ENCODE measurements around the gene COL6A5.
"Not testable (repeated sequence)": the region's sequence is repeated elsewhere in the genome, so short reads cannot be mapped to it uniquely, and the experiment has no call there.

Gene COL6A5

DNA sequence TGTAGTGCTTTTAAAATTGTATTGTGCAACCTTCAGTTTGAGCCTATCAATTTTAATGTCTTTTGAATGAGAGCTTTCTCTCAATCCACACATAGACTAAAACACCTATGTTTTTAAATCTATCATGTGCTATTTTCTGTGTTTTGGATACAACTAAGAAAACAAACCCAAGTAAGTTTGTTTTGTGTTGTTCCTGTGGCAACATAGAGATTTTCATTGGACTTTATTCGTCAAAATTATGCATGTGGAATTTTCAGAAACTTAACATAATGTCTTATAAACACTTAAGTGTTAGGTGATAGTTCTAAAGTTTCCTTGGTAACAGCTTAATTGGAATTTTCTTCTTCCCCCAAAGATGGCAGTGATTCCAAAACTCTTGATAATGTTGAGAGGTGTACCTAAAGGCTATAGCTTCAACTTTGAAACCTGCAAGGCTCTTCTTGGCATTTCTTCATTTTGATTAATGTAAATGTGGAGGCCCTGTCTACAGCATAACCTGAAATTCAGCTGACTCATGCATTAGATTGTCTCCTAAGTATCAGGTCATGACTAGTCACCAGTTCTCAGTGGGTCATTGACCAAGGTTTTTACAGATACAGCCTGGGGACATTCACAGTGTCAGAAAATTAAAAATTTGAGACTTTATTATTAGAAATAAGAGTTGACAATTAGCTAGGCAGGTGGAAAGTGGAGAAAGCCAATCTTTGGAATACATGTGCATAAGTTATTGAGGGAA lies 44.4 kb downstream of the COL6A5 start:
- no peak for DNase-seq (ENCODE audit: low read depth)

DNA sequence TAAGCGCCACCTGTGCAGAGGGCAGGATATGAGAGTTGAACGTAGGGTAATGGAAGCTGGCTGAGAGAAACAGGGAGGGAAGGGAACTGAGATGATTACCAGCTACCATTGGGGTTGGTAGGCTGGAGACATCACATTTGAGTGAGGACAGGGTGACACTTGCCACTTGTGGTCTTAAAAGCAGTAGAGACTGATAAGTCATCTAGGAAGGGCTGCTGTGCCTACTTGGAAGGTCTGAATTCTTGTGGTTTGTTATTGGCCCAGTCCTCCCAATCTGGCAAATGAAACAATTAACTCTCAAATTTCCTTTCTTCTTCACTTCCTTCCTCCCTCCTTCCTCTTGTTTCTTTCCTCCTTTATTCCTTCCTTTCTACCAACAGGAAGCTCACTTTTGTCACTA lies 46.8 kb downstream of the COL6A5 start:
- DNase-seq (ENCODE audit: low read depth), result no peak

DNA sequence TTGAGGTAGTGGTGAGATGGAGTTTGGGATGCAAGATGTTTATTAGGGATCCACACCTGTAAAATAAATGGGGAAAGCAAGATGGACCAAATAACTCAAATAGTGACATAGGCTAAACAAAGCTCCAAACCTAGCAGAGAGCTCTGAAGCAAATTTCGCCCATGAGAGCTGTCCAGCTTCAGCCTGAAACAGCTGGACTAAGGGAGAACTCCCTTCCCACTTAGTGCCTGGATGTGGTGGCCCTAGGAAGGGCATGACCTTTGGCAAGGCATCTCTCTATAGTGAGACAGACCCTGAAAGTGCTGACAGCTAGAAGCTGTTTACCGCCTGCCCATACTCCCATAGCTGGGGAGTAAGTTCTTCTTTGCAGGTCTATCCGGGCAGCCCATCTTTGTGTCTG lies 48.1 kb downstream of the COL6A5 start:
- no peak for DNase-seq (ENCODE audit: low read depth)

DNA sequence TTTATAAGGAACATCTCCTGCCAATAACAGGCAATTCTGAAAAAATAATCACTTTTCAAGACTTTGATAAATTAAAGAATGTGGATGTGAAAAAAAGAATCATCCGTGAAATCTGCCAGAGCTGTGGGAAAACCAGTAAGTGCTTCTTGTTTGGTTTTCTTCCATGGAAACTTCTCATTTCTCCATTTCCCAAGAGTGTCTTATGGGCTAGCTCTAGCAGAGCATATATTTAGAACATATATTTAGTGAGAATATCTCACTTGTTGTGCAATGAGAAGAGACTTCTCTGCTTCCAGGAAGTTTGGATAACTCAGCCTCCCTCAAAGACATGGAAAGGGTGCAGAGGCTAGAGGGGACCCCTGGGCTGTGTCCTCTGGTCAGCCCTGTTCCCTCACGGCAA lies 49.9 kb downstream of the COL6A5 start:
- DNase-seq (ENCODE audit: low read depth), result peak; percentile 1

DNA sequence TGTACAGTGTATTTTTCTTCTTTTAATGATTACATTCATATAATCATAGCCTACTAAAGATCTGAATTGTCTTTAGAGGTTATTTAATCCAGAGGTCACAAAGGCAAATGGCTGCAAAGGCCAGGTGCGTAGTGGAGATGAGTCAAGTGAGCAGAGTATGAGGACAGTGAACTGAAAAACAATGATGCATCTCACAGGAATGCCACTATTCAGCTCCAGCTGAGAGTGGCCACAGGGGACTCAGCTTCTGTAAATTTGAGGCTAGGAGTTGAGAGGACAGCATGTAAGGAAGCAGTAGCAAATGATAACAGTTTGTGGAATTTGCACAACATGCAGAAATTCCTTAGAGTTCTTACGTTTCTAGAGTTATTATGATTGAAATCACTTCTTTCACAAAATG lies 50.4 kb downstream of the COL6A5 start:
- peak; percentile 68 for DNase-seq (ENCODE audit: low read depth)

DNA sequence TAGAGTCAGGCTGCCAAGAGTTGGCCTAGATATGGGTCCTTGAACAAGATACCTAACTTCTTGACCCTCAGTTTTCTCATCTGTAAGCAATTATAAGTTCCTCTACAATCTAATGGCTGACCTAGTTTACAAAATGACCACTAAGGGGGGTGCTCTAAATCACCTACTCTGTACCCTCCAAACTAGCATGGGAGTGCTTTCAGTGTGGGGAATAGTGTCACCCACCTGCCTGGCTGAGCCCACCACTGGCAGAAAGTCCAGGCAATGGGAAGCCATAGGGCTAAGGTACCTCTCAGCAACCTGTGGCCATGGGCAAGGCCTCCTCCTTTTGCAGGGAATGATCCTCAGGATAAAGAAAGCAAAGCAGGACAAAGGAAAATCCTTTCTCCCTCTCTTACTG lies 58.9 kb downstream of the COL6A5 start:
- DNase-seq (ENCODE audit: low read depth), result no peak

DNA sequence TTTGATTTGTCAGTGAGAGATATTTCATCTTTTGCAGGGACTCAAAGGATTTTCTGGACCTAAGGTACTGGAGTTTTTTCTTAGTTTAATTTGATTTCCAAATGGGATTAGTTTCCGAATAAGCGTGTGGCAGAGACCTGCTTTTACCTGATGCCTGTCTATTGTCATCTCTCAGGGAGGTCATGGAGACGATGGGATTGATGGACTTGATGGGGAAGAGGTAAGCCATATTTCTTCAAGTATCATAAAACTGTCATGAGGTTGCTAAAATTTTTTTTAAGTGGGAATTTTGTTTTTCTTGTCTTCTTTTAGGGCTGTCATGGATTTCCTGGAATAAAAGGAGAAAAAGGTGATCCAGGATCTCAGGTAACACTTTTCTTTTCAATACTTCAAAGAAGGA lies 60.5 kb downstream of the COL6A5 start:
- no peak for DNase-seq (ENCODE audit: low read depth)

DNA sequence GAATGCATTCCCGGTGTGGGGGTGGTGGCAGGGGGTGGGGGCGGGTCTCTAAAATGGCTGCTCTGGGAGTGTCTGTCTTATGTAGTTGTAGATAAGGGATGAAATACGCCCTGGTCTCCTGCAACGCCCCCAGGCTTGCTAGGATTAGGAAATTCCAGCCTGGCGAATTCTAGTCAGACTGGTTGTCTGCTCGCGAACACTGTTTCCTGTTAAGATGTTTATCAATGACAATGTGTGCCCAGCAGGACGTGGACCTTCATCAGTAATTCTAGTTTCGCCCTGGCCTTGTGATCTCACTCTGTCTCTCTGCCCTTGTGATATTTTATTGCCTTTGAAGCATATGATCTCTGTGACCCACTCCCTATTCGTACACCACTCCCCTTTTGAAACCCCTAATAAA lies 62.8 kb downstream of the COL6A5 start:
- DNase-seq (ENCODE audit: low read depth), result not testable (repeated sequence)

DNA sequence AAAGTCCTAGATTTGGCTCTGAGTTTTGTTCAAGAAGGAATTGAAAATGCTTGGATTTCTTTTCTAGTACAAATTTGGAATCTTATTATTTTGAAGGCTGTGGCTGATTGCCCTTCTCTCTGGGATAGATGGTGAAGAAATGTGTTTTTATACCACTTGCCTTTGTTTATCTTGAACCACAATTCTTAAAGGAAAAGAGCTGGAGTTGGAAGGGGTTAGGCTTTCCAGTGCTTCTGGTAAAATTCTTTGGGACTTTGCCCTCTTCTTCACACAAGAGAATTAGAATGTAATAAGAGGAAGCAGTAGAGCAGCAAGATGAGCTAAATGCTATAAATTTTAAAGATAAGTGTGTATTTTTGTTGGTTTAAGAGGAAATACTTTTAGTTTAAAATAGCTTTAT lies 65.8 kb downstream of the COL6A5 start:
- DNase-seq (ENCODE audit: low read depth), result no peak

DNA sequence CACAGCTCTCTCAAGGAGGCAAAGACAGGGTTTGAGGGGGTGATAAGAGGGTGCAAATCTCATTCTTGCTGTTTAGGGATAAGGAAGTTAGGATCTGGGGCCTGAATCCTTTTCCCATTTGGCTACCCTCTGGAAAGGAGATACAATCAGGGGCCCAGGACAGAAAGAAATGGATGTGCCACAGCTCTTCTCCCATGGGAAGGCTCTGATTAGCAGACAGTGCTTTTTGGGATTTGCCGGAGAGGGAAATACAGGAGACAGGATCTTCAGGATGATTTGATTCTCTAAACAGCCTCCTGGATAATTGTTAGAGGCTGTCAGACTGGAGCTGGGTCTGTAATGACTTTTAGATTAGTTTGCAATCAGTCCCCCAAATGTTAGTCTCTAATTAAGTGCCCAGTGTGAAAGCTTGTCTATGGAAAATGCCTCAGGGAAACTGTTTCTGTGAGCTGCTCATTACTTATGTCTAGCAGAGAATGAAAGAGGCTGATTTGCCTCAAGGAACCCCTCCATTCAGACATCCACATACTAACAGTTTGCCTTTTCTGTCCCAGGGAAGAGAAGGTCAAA lies 67.6 kb downstream of the COL6A5 start:
- no peak for DNase-seq (ENCODE audit: low read depth)

DNA sequence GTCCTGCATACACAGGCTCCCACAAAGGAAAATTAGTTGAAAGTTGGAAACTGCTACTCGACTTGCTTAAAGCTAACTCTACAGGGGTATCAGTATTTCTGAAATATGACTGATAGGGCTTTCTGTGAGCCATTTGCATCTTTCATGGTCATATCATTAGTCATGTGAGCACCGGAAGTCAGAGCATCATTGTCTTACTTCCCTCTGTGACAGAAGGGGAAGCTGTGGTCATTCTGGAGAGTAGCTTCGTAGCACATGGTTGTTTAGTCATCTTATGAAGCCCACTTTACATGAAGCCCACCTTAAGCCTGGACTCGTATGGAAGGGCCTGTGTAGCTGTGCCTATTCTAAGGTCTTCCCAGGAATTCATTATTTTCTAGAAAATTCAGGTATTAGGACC lies 69.0 kb downstream of the COL6A5 start:
- DNase-seq (ENCODE audit: low read depth), result no peak

DNA sequence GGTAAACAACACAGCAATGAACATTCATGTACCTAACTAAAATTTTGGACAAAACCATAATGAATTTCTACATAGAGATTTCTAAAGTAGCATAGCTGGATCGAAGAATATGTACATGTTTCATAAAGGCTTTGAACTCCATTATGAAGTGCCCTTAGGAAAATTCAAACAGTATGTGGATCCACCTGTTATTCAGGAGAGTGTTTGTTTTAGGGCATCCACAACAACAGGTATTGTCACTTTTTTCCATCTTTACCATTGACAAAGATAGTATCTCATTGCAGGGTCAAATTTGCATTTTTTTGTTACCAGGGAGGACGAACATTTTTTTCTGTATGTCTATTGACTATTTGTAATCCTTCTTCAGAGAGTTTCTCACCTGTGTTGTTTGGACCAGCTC lies 75.0 kb downstream of the COL6A5 start:
- no peak for DNase-seq (ENCODE audit: low read depth)

DNA sequence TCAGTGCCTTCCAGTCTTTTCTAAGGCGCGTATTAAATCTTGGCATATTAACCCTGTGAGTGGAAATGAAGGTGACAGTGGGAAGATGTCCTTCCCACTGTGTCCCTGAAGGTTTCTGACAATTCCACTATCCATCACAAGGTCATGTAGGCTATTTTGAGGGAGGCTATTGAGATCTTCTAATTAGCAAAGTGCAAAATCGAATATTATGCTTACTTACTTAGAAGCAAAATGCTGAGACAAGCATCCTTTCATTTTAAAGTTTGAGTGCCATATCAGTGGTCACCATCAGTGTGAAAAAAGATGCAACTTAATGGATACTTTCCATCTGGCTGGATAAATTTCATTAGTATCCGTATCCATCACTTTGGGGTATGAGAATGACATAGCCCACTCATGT lies 77.6 kb downstream of the COL6A5 start:
- DNase-seq (ENCODE audit: low read depth), result no peak

DNA sequence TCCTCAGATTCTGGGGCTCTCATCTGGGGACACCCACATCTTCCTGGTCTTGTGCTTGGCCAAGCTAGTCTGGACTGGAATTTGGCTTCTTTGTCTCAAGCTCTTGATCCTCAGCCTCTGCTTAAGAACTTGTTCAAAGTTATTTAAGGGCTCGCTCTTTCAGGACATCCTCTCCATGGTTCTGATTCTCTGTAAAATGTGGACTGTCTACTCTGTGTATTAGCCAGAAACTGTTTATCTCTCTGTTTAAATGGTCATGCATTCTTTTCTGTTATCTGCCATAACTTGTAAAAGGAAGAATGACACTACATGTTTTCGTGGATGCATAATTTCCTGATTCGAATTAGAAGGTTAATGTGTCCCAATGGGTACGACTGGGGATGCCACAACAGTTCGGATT lies 79.4 kb downstream of the COL6A5 start:
- no peak for DNase-seq (ENCODE audit: low read depth)

DNA sequence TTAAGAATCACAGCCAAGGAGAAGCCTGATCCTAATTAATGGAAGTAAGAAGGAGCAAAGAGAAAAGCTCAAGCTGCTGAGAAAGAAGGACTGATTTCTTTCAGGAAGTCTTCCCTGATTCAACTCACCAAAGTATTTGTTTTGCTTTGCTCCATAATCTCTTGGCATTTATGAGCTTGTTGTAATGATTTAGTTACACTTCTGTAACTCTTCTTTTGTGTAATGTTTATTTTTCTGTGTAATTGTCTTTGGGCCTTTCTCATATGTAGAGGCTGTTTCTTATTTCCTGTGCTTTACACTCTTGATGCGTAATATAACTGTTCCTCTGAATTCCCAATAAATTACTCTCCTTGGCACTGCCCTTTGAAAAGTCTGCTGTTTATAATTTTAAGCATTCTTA lies 80.0 kb downstream of the COL6A5 start:
- peak; percentile 15 for DNase-seq (ENCODE audit: low read depth)

DNA sequence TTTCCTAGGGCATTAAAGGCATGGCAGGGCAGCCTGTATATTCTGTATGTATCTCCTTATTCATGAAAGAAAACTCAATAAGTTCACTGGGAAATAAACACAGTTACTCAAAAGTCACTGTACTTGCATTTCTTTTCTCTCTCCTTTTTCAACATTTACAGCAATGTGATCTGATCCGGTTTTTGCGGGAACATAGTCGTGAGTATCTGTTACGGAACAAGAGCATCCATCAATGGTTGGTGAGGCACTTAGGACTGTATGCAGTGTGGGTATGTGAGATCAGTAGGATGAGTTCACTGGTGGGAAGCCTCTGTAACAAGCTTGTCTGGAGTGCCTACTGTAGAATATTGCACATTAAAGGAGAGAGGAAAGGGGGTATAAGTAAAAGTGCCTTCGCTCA lies 80.7 kb downstream of the COL6A5 start:
- no peak for DNase-seq (ENCODE audit: low read depth)

DNA sequence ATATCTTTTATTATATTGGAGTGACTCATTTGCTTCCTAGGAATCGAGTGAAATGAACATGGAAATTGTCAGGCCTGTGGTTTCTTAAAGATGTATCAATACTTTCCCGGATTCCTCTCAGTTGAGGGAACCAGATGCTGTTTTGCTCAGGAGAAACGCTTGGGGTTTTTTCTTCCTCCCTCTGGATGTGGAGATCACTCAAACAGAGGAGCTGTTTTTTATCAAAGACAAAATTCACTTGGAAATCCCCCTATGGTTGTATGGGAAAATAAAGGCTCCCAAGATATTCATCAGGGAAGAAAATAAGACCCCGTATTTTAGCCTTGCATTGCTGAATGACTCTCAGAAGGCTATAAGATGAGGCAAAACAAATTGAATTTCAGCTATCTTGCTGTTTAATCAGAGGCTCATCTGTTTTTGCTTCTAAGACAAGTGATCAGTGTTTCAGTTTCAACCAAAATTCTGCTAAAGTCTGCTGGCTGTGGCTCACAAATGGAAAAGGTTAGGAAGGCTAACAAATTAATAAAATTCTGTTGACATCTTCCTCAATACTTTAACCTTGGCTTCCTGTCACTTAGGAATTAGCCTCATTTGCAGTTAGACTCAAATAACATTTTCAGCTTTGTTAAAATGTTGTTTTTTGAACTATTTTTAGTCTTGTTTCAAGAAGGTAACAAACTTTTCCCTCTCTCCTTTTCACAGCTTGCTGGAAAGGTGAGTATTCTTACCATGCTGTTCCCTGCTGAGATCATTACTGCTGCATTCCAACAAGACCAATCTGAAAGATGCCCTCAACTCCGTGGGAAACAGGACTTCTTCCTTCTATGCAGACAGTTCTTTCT lies 83.6 kb downstream of the COL6A5 start:
- no peak for DNase-seq (ENCODE audit: low read depth)

DNA sequence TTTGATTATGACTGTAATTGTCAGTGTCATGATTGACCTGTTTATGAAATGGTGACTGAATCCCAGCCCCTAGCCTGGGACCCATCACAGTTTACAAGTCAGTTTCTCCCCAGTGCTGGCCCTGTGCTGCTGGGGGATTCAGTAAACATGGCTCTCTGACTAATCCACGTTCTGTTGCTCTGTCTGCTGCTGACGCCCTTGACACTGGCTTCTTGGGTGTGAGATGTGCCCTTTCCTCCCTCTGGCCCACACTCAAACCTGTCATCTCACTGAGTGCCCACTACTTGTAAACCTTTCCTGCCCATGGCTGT lies 84.2 kb downstream of the COL6A5 start:
- no peak for DNase-seq (ENCODE audit: low read depth)

DNA sequence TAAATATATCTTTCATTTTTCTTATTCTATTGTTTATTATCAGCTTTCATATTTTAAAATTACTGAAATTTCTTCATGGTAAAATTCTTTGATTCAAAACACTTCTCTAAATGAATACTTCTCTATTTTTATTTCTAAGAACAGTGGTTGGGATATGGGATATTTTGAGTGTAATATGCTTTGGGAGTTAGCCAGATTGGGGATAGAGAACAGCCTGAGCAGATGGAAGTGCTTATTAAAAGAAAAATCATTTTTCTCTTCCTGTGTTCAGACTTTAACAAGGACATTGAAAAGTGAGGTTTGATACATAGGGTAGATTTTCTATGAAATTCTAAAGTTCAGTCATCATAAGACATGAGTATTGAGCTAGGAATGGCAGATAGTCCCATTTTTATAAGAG lies 84.8 kb downstream of the COL6A5 start:
- no peak for DNase-seq (ENCODE audit: low read depth)

DNA sequence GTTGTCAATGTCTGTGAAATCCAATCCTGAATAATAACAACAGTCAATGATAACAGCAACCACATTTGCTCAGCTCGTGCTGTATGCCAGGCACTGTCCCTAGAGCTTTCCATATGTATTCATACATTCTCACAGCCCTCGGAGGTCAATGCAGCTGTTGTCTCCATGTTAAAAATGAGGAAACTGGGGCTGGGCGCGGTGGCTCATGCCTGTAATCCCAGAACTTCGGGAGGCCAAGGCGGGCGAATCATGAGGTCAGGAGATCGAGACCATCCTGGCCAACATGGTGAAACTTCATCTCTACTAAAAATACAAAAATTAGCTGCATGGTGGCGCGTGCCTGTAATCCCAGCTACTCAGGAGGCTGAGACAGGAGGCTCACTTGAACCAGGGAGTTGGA lies 86.6 kb downstream of the COL6A5 start:
- DNase-seq (ENCODE audit: low read depth), result not testable (repeated sequence)

DNA sequence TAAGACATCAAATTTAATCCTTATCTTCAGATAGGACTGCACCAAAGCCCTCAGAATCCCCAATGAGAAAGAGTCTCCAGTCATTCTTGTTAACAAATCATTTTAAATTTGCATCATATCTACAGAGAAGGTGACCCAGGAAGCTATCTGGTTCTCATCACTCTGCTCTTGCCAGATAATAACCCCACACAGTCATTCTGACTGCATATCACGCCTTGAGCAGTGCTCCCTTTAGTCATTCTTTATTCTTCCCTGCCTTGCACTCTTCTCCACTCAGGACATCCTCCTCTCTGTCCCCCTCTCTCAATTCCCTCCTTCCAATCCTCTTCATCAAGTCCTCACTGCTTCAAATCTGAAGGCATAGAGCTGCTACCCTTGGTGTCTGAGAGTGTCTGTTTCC lies 87.8 kb downstream of the COL6A5 start:
- DNase-seq (ENCODE audit: low read depth), result no peak

DNA sequence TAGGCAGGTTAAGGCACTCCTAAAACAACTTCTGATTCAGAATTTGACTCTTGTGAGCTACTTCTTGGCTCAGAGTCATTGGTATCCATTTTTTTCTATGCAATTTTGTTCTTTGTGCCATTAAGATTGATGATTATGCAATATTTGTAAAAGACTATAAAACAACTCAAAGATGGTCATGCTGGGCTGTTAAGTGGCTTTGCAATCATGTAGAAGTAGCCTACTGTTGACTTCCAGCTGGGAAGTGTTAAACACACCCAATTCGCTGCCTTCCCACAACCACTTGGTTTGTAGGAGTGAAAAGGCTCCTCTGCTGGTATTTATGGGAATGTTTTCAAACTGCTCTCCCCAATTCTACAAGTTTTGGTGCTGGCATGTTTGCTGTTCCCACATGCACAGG lies 96.8 kb downstream of the COL6A5 start:
- no peak for DNase-seq (ENCODE audit: low read depth)

DNA sequence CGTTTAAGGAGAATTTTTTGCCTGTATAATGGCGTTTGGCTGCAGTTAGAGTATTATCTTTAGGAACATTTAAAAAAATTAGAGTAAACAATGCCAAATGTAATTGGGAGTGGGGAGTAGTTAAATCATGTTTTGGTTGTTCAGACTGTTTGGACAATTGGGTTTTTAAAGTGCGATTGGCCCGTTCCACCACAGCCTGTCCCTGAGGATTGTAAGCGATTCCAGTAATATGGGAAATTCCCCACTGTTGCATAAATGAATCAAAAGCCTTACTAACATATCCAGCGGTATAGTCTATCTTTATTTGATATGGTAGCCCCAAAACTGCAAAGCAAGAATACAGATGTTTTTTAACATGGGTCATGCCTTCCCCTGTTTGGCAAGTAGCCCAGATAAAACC lies 101.4 kb downstream of the COL6A5 start:
- DNase-seq (ENCODE audit: low read depth), result not testable (repeated sequence)

DNA sequence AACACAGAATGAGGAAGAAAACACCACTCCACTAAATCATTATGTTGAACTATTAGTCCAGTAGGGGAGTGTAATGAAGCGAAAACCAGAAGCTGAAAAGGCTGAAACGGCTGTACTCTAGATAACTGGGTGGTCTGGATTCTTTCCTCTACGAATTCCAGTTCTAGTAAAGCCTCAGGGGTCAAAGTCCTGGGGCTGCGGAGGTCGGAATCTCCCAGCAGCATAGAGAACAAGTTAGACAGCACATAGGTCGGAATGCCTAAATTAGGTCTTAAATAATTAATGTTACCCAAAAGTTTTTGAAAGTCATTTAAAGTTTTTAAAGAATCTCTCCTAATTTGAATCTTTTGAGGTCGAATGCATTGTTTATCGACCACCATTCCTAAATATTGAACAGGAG lies 102.7 kb downstream of the COL6A5 start:
- not testable (repeated sequence) for DNase-seq (ENCODE audit: low read depth)
